IMR-90 (cell line): ENCODE results near the gene APOOL. TPM values are rescaled to one million over a fixed set of nuclear protein-coding genes. Genes with fewer than 3 reads are reported as not detected.

ENCODE experiments used
- ATAC-seq: fragments of 200-7000 bp; cut with Tn5 transposase; 2 replicates; pipeline ENCODE4 v1.9.1; 2020; ENCODE audit warnings: low read depth, mild to moderate bottlenecking, moderate library complexity
- BruUV-seq: library from RNA; stranded (reverse); fragments of 400-500 nt; replicated peaks from 2 replicates; lab custom pipeline; 2021; lab: Mats Ljungman, UMichigan
- CTCF ChIA-PET: fragments of 300-600 bp; formaldehyde crosslinking; extraction: SDS; loops from one replicate; lab custom pipeline; 2021; ENCODE audit warnings: antibody characterized with exemption; lab: Yijun Ruan, JAX
- POLR2A ChIA-PET: fragments of 300-600 bp; sonication (Branson Sonifier 250); formaldehyde crosslinking; loops from one replicate; lab custom pipeline; 2022; ENCODE audit warnings: antibody characterized with exemption; ENCODE audit not compliant: unreplicated experiment; lab: Charles Lee
- DNase-seq: peaks from one replicate; pipeline ENCODE4 v3.0.0; 2013
- H2AFZ ChIP-seq: replicated peaks from 2 replicates; pipeline ENCODE3; 2013; ENCODE audit warnings: low read length, mild to moderate bottlenecking; ENCODE audit not compliant: poor library complexity
- H2AK5ac ChIP-seq: 2 replicates; pipeline ENCODE4 v1.6.1; 2013; ENCODE audit warnings: low read depth, low read length, inconsistent platforms
- H2AK9ac ChIP-seq: replicated peaks from 2 replicates; pipeline ENCODE3; 2013; ENCODE audit warnings: mild to moderate bottlenecking, low read depth, low read length, moderate library complexity; ENCODE audit not compliant: poor library complexity
- H2BK120ac ChIP-seq: 2 replicates; pipeline ENCODE4 v1.6.1; 2013; ENCODE audit warnings: low read depth, low read length, inconsistent platforms
- H2BK15ac ChIP-seq: 3 replicates; pipeline ENCODE4 v1.6.1; 2013; ENCODE audit warnings: low read depth, low read length, inconsistent platforms
- H2BK20ac ChIP-seq: 2 replicates; pipeline ENCODE4 v1.6.1; 2013; ENCODE audit warnings: low read depth, mild to moderate bottlenecking, inconsistent platforms, low read length, moderate library complexity
- H2BK5ac ChIP-seq: 2 replicates; pipeline ENCODE4 v1.6.1; 2013; ENCODE audit warnings: mild to moderate bottlenecking, low read depth, low read length, inconsistent platforms; ENCODE audit not compliant: poor library complexity, severe bottlenecking
- H3K14ac ChIP-seq: replicated peaks from 2 replicates; pipeline ENCODE4 v1.6.1; 2013; ENCODE audit warnings: low read depth, low read length, inconsistent platforms
- H3K18ac ChIP-seq: 2 replicates; pipeline ENCODE4 v1.6.1; 2013; ENCODE audit warnings: low read depth, low read length, control low read depth
- H3K23ac ChIP-seq: 2 replicates; pipeline ENCODE4 v1.6.1; 2013; ENCODE audit warnings: low read depth, low read length, inconsistent platforms
- H3K27ac ChIP-seq: 2 replicates; pipeline ENCODE4 v1.5.1; 2013; ENCODE audit warnings: mild to moderate bottlenecking, control low read depth, low read length; ENCODE audit not compliant: insufficient read depth
- H3K27me3 ChIP-seq: 2 replicates; pipeline ENCODE4 v1.6.1; 2013; ENCODE audit warnings: low read length; ENCODE audit not compliant: control insufficient read depth, insufficient read depth
- H3K36me3 ChIP-seq: 2 replicates; pipeline ENCODE4 v1.6.1; 2013; ENCODE audit warnings: low read length, mixed read lengths; ENCODE audit not compliant: control insufficient read depth, insufficient read depth
- H3K4ac ChIP-seq: 2 replicates; pipeline ENCODE4 v1.6.1; 2013; ENCODE audit warnings: low read depth, low read length, inconsistent platforms
- H3K4me1 ChIP-seq: 2 replicates; pipeline ENCODE4 v1.6.1; 2013; ENCODE audit warnings: low read length, mixed read lengths; ENCODE audit not compliant: control insufficient read depth, insufficient read depth
- H3K4me2 ChIP-seq: 2 replicates; pipeline ENCODE4 v1.6.1; 2013; ENCODE audit warnings: low read depth, mild to moderate bottlenecking, control low read depth, low read length, moderate library complexity
- H3K4me3 ChIP-seq: 2 replicates; pipeline ENCODE4 v1.5.1; 2013; ENCODE audit warnings: low read depth, mild to moderate bottlenecking, control low read depth, low read length, moderate library complexity; ENCODE audit not compliant: insufficient read depth
- H3K56ac ChIP-seq: 2 replicates; pipeline ENCODE4 v1.6.1; 2013; ENCODE audit warnings: low read length, inconsistent platforms; ENCODE audit not compliant: insufficient read depth; ENCODE audit errors: extremely low read depth
- H3K79me1 ChIP-seq, 2 experiments: 2 replicates each; pipeline ENCODE4 v1.6.1; 2013; ENCODE audit warnings: low read length in 2 of 2, inconsistent platforms in 1 of 2, low read depth in 1 of 2
- H3K9ac ChIP-seq: 2 replicates; pipeline ENCODE4 v1.6.1; 2013; ENCODE audit warnings: low read depth, low read length, control low read depth
- H3K9me1 ChIP-seq: 2 replicates; pipeline ENCODE4 v1.6.1; 2013; ENCODE audit warnings: low read length, inconsistent platforms; ENCODE audit not compliant: insufficient read depth
- H3K9me3 ChIP-seq: 2 replicates; pipeline ENCODE4 v1.6.1; 2013; ENCODE audit warnings: low read length; ENCODE audit not compliant: control insufficient read depth, insufficient read depth
- H4K20me1 ChIP-seq: 2 replicates; pipeline ENCODE4 v1.6.1; 2013; ENCODE audit warnings: low read length, inconsistent platforms; ENCODE audit not compliant: insufficient read depth
- H4K5ac ChIP-seq: 2 replicates; pipeline ENCODE4 v1.6.1; 2013; ENCODE audit warnings: mild to moderate bottlenecking, low read depth, low read length, control low read depth
- H4K8ac ChIP-seq, 2 experiments: 2 replicates each; pipeline ENCODE4 v1.6.1; 2013; ENCODE audit warnings: low read depth in 2 of 2, low read length in 2 of 2, control low read depth in 1 of 2, inconsistent platforms in 1 of 2
- H4K91ac ChIP-seq: 2 replicates; pipeline ENCODE4 v1.6.1; 2013; ENCODE audit warnings: low read depth, low read length, inconsistent platforms; ENCODE audit not compliant: insufficient read depth
- CTCF ChIP-seq: conservative IDR thresholded peaks from 2 replicates; pipeline ENCODE4 v1.5.1; 2012; ENCODE audit warnings: mild to moderate bottlenecking, low read depth, low read length, improper control_type of control experiment
- RAD21 ChIP-seq: IDR thresholded peaks from 2 replicates; pipeline ENCODE4 v1.6.1; 2012; ENCODE audit warnings: low read length, improper control_type of control experiment
- RFX5 ChIP-seq: IDR thresholded peaks from 2 replicates; pipeline ENCODE4 v1.8.0; 2012; ENCODE audit warnings: low read depth, mild to moderate bottlenecking, low read length, moderate library complexity
- WGBS, 2 experiments: methylation state at CpG; one replicate each; pipeline versions ENCODE4 v1.1.5 to v1.1.7; 2013; ENCODE audit warnings: missing lambda C conversion rate in 2 of 2; ENCODE audit not compliant: insufficient read length in 1 of 2; ENCODE audit errors: extremely low coverage in 2 of 2; 5-methylcytosine and 5-hydroxymethylcytosine counted together
- dilution Hi-C: fragments of 300-500 bp; cut with HindIII; formaldehyde crosslinking; loops from one replicate; pipeline ENCODE4 v1.14.3; 2018; ENCODE audit warnings: low sequenced_read_pairs; ENCODE audit not compliant: unreplicated experiment
- in situ Hi-C: fragments of 300-500 bp; cut with MboI; formaldehyde crosslinking; loops from 3 replicates; pipeline ENCODE4 v1.14.3; 2019; ENCODE audit warnings: low sequenced_read_pairs, inconsistent platforms, mixed read lengths
- intact Hi-C: fragments of 100-400 bp; cut with micrococcal nuclease; formaldehyde crosslinking; loops from 2 replicates; pipeline ENCODE4 v1.10.0; 2022
- polyA plus RNA-seq, 3 experiments: library from polyadenylated mRNA; depleted of rRNA; stranded (reverse); fragments of >200 nt; gene quantifications; 2 replicates each; pipeline ENCODE4 v1.2.3, GENCODE V29; 2012; ENCODE audit warnings: low replicate concordance in 1 of 3
- total RNA-seq: library from RNA; depleted of rRNA; stranded (reverse); fragments of >200 nt; gene quantifications from 2 replicates; pipeline ENCODE4 v1.2.3, GENCODE V29; 2012

The APOOL gene
- total and polyA plus RNA-seq, 2 of the 4 experiments (the other 2 are of a cell fraction) = 4.6 to 9.7 TPM

DNA sequence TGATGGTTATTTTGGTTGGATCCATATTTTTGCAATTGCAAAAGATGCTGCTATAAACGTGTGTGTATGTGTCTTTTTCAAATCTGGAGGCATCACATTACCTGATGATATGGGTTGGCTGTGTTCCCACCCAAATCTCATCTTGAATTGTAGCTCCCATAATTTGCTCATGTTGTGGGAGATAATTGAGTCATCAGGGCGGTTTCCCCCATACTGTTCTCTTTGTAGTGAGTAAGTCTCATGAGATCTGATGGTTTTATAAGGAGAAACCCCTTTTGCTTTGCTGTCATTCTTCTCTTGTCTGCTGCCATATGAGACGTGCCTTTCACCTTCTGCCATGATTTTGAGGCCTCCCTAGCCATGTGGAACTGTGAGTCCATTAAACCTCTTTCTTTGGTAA lies 33.4 kb downstream of the APOOL start:
- H3K9me3 ChIP-seq = no peaks in the 10 kb centered on the region
- H4K20me1 ChIP-seq = no peaks in the 10 kb centered on the region
- TF ChIP-seq RAD21 (no peak), RFX5 (no peak), CTCF (no peak)
- no peak overlapping the region for H3K56ac ChIP-seq
- in situ Hi-C loops (no loop called here), intact Hi-C loops (no loop called here), dilution Hi-C loops (no loop called here)
- no peak overlapping the region for H2AFZ ChIP-seq
- WGBS, 2 experiments = no CpG with 5 or more reads among the region's 3 CpGs
- no peak overlapping the region for H2BK15ac ChIP-seq
- no peak overlapping the region for H3K4me2 ChIP-seq
- no peak overlapping the region for H4K91ac ChIP-seq
- no peaks in the 10 kb centered on the region for H3K36me3 ChIP-seq
- DNase-seq (no peak), ATAC-seq (no peak)
- H3K9me1 ChIP-seq = no peaks in the 10 kb centered on the region
- ChIA-PET CTCF (no interaction called here), POLR2A (no interaction called here)
- no peaks in the 10 kb centered on the region; a peak in 1 of 4 replicates for H3K79me1 ChIP-seq
- H2AK9ac ChIP-seq = no peak overlapping the region
- no peak overlapping the region for H4K8ac ChIP-seq
- H2AK5ac ChIP-seq = no peak overlapping the region
- H3K27me3 ChIP-seq = no peaks in the 10 kb centered on the region
- no peak overlapping the region for H2BK120ac ChIP-seq
- H4K5ac ChIP-seq = no peak overlapping the region
- H3K14ac ChIP-seq = no peak overlapping the region
- H2BK20ac ChIP-seq = no peak overlapping the region
- H3K4ac ChIP-seq = no peak overlapping the region
- H3K9ac ChIP-seq = no peak overlapping the region
- H3K4me3 ChIP-seq = no peak overlapping the region
- H3K27ac ChIP-seq = no peak overlapping the region
- BruUV-seq = no TSS peak
- no peak overlapping the region for H3K23ac ChIP-seq
- no peaks in the 10 kb centered on the region for H3K4me1 ChIP-seq
- H2BK5ac ChIP-seq = no peak overlapping the region
- H3K18ac ChIP-seq = no peak overlapping the region
